Endothelial cell of umbilical vein (primary cell): Measurements from ENCODE around the gene XPOT. TPM values are rescaled to one million over a fixed set of nuclear protein-coding genes. Genes with fewer than 3 reads are reported as not detected.

Experiments used
- BruUV-seq: library from RNA; stranded (reverse); fragments of 400-500 nt; replicated peaks from 2 replicates; lab custom pipeline; 2021; lab: Mats Ljungman, UMichigan
- CTCF ChIA-PET: fragments of 300-600, 350-600 bp; sonication (Branson Sonifier 250); formaldehyde crosslinking; loops from one replicate; lab custom pipeline; 2021; ENCODE audit warnings: antibody characterized with exemption, inconsistent platforms; lab: Charles Lee
- POLR2A ChIA-PET: fragments of 300-600, 350-600 bp; sonication (Branson Sonifier 250); formaldehyde crosslinking; loops from one replicate; lab custom pipeline; 2021; ENCODE audit warnings: antibody characterized with exemption, inconsistent platforms; lab: Charles Lee
- DNase-seq: peaks from one replicate; pipeline ENCODE4 v3.0.0-alpha.2; 2011; ENCODE audit warnings: low read depth, low spot score
- FAIRE-seq: peaks from 2 replicates; lab custom pipeline; 2011; peaks lifted over from hg19 to GRCh38; lab: Jason Lieb, UNC
- H2AFZ ChIP-seq: 2 replicates; pipeline ENCODE4 v1.6.0; 2012; ENCODE audit warnings: low read depth, low read length, control low read depth, inconsistent platforms
- H3K27ac ChIP-seq: 2 replicates; pipeline ENCODE4 v1.5.1; 2011; ENCODE audit warnings: low read depth, mild to moderate bottlenecking, control low read depth, low read length, moderate library complexity; ENCODE audit not compliant: insufficient read depth
- H3K27me3 ChIP-seq, 2 experiments: 2 replicates each; pipeline versions ENCODE4 v1.6.0 to v1.6.1; 2011; ENCODE audit warnings: low read length in 2 of 2, mixed read lengths in 1 of 2; ENCODE audit not compliant: control insufficient read depth in 2 of 2, insufficient read depth in 2 of 2
- H3K36me3 ChIP-seq, 2 experiments: 2 replicates in 1 of 2; 3 replicates in 1 of 2; pipeline ENCODE4 v1.5.1; 2011; ENCODE audit warnings: low read length in 2 of 2, mild to moderate bottlenecking in 1 of 2, moderate library complexity in 1 of 2; ENCODE audit not compliant: control insufficient read depth in 2 of 2, insufficient read depth in 2 of 2; ENCODE audit errors: extremely low read depth in 1 of 2
- H3K4me1 ChIP-seq: 3 replicates; pipeline ENCODE4 v1.5.1; 2011; ENCODE audit warnings: mild to moderate bottlenecking, low read length; ENCODE audit not compliant: control insufficient read depth, insufficient read depth; ENCODE audit errors: extremely low read depth
- H3K4me2 ChIP-seq: 2 replicates; pipeline ENCODE4 v1.6.1; 2011; ENCODE audit warnings: low read length, control low read depth, mixed read lengths; ENCODE audit not compliant: insufficient read depth
- H3K4me3 ChIP-seq, 3 experiments: fragments of 200-600 bp in 1 of 3; sonication (generic), shearing (Covaris generic) in 1 of 3; replicated peaks in 1 of 3; 2 replicates each; pipeline ENCODE4 v1.5.1; 2011 to 2016; ENCODE audit warnings: control low read depth in 3 of 3, low read length in 3 of 3, mild to moderate bottlenecking in 2 of 3, inconsistent platforms in 1 of 3, low read depth in 1 of 3, moderate library complexity in 1 of 3; ENCODE audit not compliant: insufficient read depth in 1 of 3
- H3K79me2 ChIP-seq: 2 replicates; pipeline ENCODE4 v1.6.0; 2012; ENCODE audit warnings: low read length, inconsistent platforms; ENCODE audit not compliant: control insufficient read depth, insufficient read depth
- H3K9ac ChIP-seq: replicated peaks from 2 replicates; pipeline ENCODE3; 2011; ENCODE audit warnings: low read length, control low read depth; ENCODE audit not compliant: insufficient read depth; ENCODE audit errors: extremely low read depth
- H3K9me1 ChIP-seq: replicated peaks from 3 replicates; pipeline ENCODE4 v1.6.0; 2011; ENCODE audit warnings: mild to moderate bottlenecking, low read length; ENCODE audit not compliant: control insufficient read depth, insufficient read depth; ENCODE audit errors: extremely low read depth
- H3K9me3 ChIP-seq: replicated peaks from 2 replicates; pipeline ENCODE4 v1.5.1; 2012; ENCODE audit warnings: low read length, inconsistent platforms; ENCODE audit not compliant: control insufficient read depth, insufficient read depth
- H4K20me1 ChIP-seq: replicated peaks from 2 replicates; pipeline ENCODE3; 2011; ENCODE audit warnings: mild to moderate bottlenecking, low read length; ENCODE audit not compliant: control insufficient read depth, insufficient read depth; ENCODE audit errors: extremely low read depth
- EZH2 ChIP-seq: IDR thresholded peaks from 2 replicates; pipeline ENCODE4 v1.6.1; 2012; ENCODE audit warnings: borderline replicate concordance, low read depth, mild to moderate bottlenecking, moderate library complexity, low read length, inconsistent platforms; ENCODE audit not compliant: severe bottlenecking
- FOS ChIP-seq: IDR thresholded peaks from 2 replicates; pipeline ENCODE4 v1.6.1; 2011; ENCODE audit warnings: mild to moderate bottlenecking, low read length, moderate library complexity, borderline replicate concordance; ENCODE audit not compliant: insufficient read depth
- GATA2 ChIP-seq: IDR thresholded peaks from 2 replicates; pipeline ENCODE4 v1.7.0; 2011; ENCODE audit warnings: low read depth, mild to moderate bottlenecking, moderate library complexity, mixed read lengths, low read length; ENCODE audit not compliant: insufficient read length, insufficient read depth
- JUN ChIP-seq: IDR thresholded peaks from 2 replicates; pipeline ENCODE4 v1.6.1; 2011; ENCODE audit warnings: borderline replicate concordance, low read depth; ENCODE audit not compliant: insufficient read length, insufficient read depth
- MAX ChIP-seq: IDR thresholded peaks from 2 replicates; pipeline ENCODE4 v1.6.1; 2011; ENCODE audit not compliant: insufficient read depth, insufficient read length
- MYC ChIP-seq: IDR thresholded peaks from one replicate; pipeline ENCODE4 v1.6.1; 2011; ENCODE audit warnings: mild to moderate bottlenecking, low read depth, low read length
- POLR2A ChIP-seq: IDR thresholded peaks from 2 replicates; pipeline ENCODE4 v1.6.1; 2012; ENCODE audit warnings: low read depth, mild to moderate bottlenecking, control low read depth, low read length
- POLR2AphosphoS5 ChIP-seq: IDR thresholded peaks from 2 replicates; pipeline ENCODE4 v1.6.1; 2012; ENCODE audit warnings: low read depth, mild to moderate bottlenecking, control low read depth, low read length, moderate library complexity; ENCODE audit not compliant: insufficient read depth
- dilution Hi-C: fragments of 300-500 bp; cut with MboI; formaldehyde crosslinking; loops from one replicate; pipeline ENCODE4 v1.15.0; 2019; ENCODE audit warnings: low sequenced_read_pairs; ENCODE audit not compliant: extremely low pct_ligation_motif_present
- intact Hi-C: fragments of 100-400 bp; cut with micrococcal nuclease; formaldehyde crosslinking; loops from one replicate; pipeline ENCODE4 v1.10.0; 2022
- polyA plus RNA-seq, 4 experiments: library from polyadenylated mRNA; depleted of rRNA in 3 of 4; stranded (reverse) in 3 of 4; unstranded in 1 of 4; fragments of >200 nt; gene quantifications; 2 replicates each; pipeline versions ENCODE4 v1.2.1 to v1.2.3, GENCODE V29; 2011 to 2012; ENCODE audit warnings: missing spikeins in 1 of 4
- total RNA-seq: library from RNA; stranded (reverse); gene quantifications from 2 replicates; pipeline ENCODE4 v1.2.3, GENCODE V29; 2021
- TF ChIP-seq, protein P1 (sequence below), 2 donors: IDR thresholded peaks; 1 replicate in 1 of 2; 2 replicates in 1 of 2; pipeline ENCODE4 v1.5.1; 2011; ENCODE audit warnings: low read length in 2 of 2, mild to moderate bottlenecking in 2 of 2, moderate library complexity in 2 of 2, control low read depth in 1 of 2, inconsistent platforms in 1 of 2, low read depth in 1 of 2; ENCODE audit not compliant: insufficient read depth in 1 of 2; ENCODE audit errors: extremely low read depth in 1 of 2

XPOT gene
- total and polyA plus RNA-seq, 2 donors (not counting 3 experiments of a cell fraction or from before 2014, with no cell fraction given): 21.9 to 88.9 TPM

DNA sequence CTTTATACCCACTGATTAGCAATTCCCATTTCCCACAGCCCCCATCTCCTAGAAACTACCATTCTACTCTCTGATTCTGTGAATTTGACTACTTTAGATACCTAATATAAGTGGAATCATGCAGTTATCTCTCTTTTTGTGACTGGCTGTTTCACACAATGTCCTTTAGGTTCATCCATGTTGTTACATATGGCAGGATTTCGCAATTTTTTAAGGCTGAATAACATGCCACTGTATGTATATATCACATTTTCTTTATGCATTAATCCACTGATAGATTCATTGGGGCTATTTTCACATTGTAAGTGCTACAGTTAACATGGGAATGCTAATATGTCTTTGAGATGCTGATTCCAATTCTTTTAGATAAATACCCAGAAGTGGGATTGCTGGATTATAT, 35.9 kb downstream of the XPOT start:
- dilution Hi-C loops (no loop called here), intact Hi-C loops (no loop called here)
- H3K36me3 ChIP-seq: peaks cover 20 to 25% of the 10 kb centered on the region in 2 experiments
- no peaks in the 10 kb centered on the region for H3K79me2 ChIP-seq
- no peaks in the 10 kb centered on the region for H3K4me1 ChIP-seq
- no TSS peak for BruUV-seq
- no peak overlapping the region for H2AFZ ChIP-seq
- FAIRE-seq: no peak
- H3K9me1 ChIP-seq: no peaks in the 10 kb centered on the region
- DNase-seq: no peak
- no peaks in the 10 kb centered on the region for H3K27me3 ChIP-seq
- H3K4me3 ChIP-seq: no peak overlapping the region
- TF ChIP-seq POLR2A (no peak), MYC (no peak), POLR2AphosphoS5 (no peak), FOS (no peak), EZH2 (no peak), JUN (no peak), GATA2 (no peak), MAX (no peak)
- TF ChIP-seq, protein P1, sequence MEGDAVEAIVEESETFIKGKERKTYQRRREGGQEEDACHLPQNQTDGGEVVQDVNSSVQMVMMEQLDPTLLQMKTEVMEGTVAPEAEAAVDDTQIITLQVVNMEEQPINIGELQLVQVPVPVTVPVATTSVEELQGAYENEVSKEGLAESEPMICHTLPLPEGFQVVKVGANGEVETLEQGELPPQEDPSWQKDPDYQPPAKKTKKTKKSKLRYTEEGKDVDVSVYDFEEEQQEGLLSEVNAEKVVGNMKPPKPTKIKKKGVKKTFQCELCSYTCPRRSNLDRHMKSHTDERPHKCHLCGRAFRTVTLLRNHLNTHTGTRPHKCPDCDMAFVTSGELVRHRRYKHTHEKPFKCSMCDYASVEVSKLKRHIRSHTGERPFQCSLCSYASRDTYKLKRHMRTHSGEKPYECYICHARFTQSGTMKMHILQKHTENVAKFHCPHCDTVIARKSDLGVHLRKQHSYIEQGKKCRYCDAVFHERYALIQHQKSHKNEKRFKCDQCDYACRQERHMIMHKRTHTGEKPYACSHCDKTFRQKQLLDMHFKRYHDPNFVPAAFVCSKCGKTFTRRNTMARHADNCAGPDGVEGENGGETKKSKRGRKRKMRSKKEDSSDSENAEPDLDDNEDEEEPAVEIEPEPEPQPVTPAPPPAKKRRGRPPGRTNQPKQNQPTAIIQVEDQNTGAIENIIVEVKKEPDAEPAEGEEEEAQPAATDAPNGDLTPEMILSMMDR (IDR thresholded peaks at IDR 0.05; ENCODE audit: extremely low read depth in 1 of 2, insufficient read depth in 1 of 2, low read depth in 1 of 2, low read length in 2 of 2): no peak
- H3K4me2 ChIP-seq: no peak overlapping the region
- ChIA-PET POLR2A (no interaction called here), CTCF (interaction anchor here (1.7 kb wide), 1 partner anchor 9 kb away, joined by 5 read pairs; no protein-coding TSS in a partner anchor)
- H3K9ac ChIP-seq: no peak overlapping the region
- no peak overlapping the region for H3K27ac ChIP-seq
- no peaks in the 10 kb centered on the region for H3K9me3 ChIP-seq
- H4K20me1 ChIP-seq: no peaks in the 10 kb centered on the region
